H9 (cell line): ENCODE data around the gene CFAP61. TPM values are rescaled to one million over a fixed set of nuclear protein-coding genes. Genes with fewer than 3 reads are reported as not detected.

Experiments
- DNase-seq: peaks from one replicate; pipeline ENCODE4 v3.0.0-alpha.2; 2017
- H2AFZ ChIP-seq: one replicate; pipeline ENCODE4 v1.6.1; 2013; ENCODE audit warnings: mild to moderate bottlenecking, low read length, control low read depth, moderate library complexity
- H2AK5ac ChIP-seq: 2 replicates; pipeline ENCODE4 v1.6.1; 2013; ENCODE audit warnings: low read length, control low read depth, mixed read lengths; ENCODE audit not compliant: insufficient read length
- H2BK120ac ChIP-seq: one replicate; pipeline ENCODE4 v1.6.1; 2013; ENCODE audit warnings: low read depth, mild to moderate bottlenecking, low read length, control low read depth, inconsistent platforms; ENCODE audit not compliant: poor library complexity, severe bottlenecking
- H2BK12ac ChIP-seq: 2 replicates; pipeline ENCODE4 v1.6.1; 2013; ENCODE audit warnings: low read length, control low read depth, mixed read lengths, low read depth; ENCODE audit not compliant: insufficient read length
- H2BK15ac ChIP-seq: 2 replicates; pipeline ENCODE4 v1.6.1; 2013; ENCODE audit warnings: low read depth, low read length, control low read depth
- H2BK20ac ChIP-seq: one replicate; pipeline ENCODE4 v1.6.1; 2013; ENCODE audit warnings: low read depth, mild to moderate bottlenecking, low read length, control low read depth, inconsistent platforms; ENCODE audit not compliant: poor library complexity, severe bottlenecking
- H2BK5ac ChIP-seq: 2 replicates; pipeline ENCODE4 v1.6.1; 2013; ENCODE audit warnings: low read length, control low read depth, mixed read lengths; ENCODE audit not compliant: insufficient read length
- H3K14ac ChIP-seq: 2 replicates; pipeline ENCODE4 v1.6.1; 2013; ENCODE audit warnings: low read length, control low read depth; ENCODE audit not compliant: insufficient read depth
- H3K18ac ChIP-seq: 2 replicates; pipeline ENCODE4 v1.6.1; 2013; ENCODE audit warnings: low read depth, mild to moderate bottlenecking, mixed read lengths, low read length, control low read depth; ENCODE audit not compliant: insufficient read length
- H3K23ac ChIP-seq: 2 replicates; pipeline ENCODE4 v1.6.1; 2013; ENCODE audit warnings: low read length, control low read depth, mixed read lengths, low read depth; ENCODE audit not compliant: insufficient read length
- H3K23me2 ChIP-seq: 2 replicates; pipeline ENCODE4 v1.6.1; 2013; ENCODE audit warnings: low read depth, mild to moderate bottlenecking, mixed read lengths, low read length, control low read depth; ENCODE audit not compliant: insufficient read length, poor library complexity, severe bottlenecking
- H3K27ac ChIP-seq: 2 replicates; pipeline ENCODE4 v1.5.1; 2013; ENCODE audit warnings: low read length, control low read depth, mixed read lengths, low read depth; ENCODE audit not compliant: insufficient read length
- H3K27me3 ChIP-seq: 2 replicates; pipeline ENCODE4 v1.6.1; 2013; ENCODE audit warnings: low read length, control low read depth, inconsistent platforms; ENCODE audit not compliant: insufficient read depth
- H3K4ac ChIP-seq: 2 replicates; pipeline ENCODE4 v1.6.1; 2013; ENCODE audit warnings: low read depth, mild to moderate bottlenecking, control low read depth, inconsistent platforms, low read length, moderate library complexity
- H3K4me1 ChIP-seq: 2 replicates; pipeline ENCODE4 v1.6.1; 2013; ENCODE audit warnings: low read length, control low read depth, inconsistent platforms; ENCODE audit not compliant: insufficient read depth
- H3K4me2 ChIP-seq: 2 replicates; pipeline ENCODE4 v1.6.1; 2013; ENCODE audit warnings: low read length, control low read depth, mixed read lengths; ENCODE audit not compliant: insufficient read length, insufficient read depth
- H3K56ac ChIP-seq: 2 replicates; pipeline ENCODE4 v1.6.1; 2013; ENCODE audit warnings: low read depth, mild to moderate bottlenecking, mixed read lengths, low read length, control low read depth; ENCODE audit not compliant: insufficient read length
- H3K79me1 ChIP-seq: 2 replicates; pipeline ENCODE4 v1.6.1; 2013; ENCODE audit warnings: low read depth, mild to moderate bottlenecking, moderate library complexity, low read length, control low read depth, inconsistent platforms; ENCODE audit not compliant: insufficient read depth, poor library complexity, severe bottlenecking
- H3K79me2 ChIP-seq: 2 replicates; pipeline ENCODE4 v1.6.1; 2013; ENCODE audit warnings: low read length, control low read depth, inconsistent platforms; ENCODE audit not compliant: insufficient read depth
- H3K9ac ChIP-seq: 2 replicates; pipeline ENCODE4 v1.6.1; 2013; ENCODE audit warnings: low read length, control low read depth, mixed read lengths; ENCODE audit not compliant: insufficient read length; ENCODE audit errors: extremely low read depth
- H3K9me3 ChIP-seq: one replicate; pipeline ENCODE4 v1.6.1; 2013; ENCODE audit warnings: low read depth, low read length, inconsistent platforms; ENCODE audit not compliant: control insufficient read depth
- H3T11ph ChIP-seq: one replicate; pipeline ENCODE4 v1.6.1; 2013; ENCODE audit warnings: mild to moderate bottlenecking, low read length, control low read depth, inconsistent platforms
- H4K20me1 ChIP-seq: one replicate; pipeline ENCODE4 v1.6.1; 2013; ENCODE audit not compliant: control insufficient read depth, insufficient read length, insufficient read depth
- H4K5ac ChIP-seq: 2 replicates; pipeline ENCODE4 v1.6.1; 2013; ENCODE audit warnings: low read depth, mild to moderate bottlenecking, mixed read lengths, low read length, control low read depth; ENCODE audit not compliant: insufficient read length
- H4K8ac ChIP-seq: replicated peaks from 2 replicates; pipeline ENCODE4 v1.6.1; 2013; ENCODE audit warnings: low read length, control low read depth, mixed read lengths, low read depth; ENCODE audit not compliant: insufficient read length
- H4K91ac ChIP-seq: 2 replicates; pipeline ENCODE4 v1.6.1; 2013; ENCODE audit warnings: low read depth, mild to moderate bottlenecking, moderate library complexity, mixed read lengths, low read length, control low read depth; ENCODE audit not compliant: insufficient read length
- H3K27ac Mint-ChIP-seq, 3 experiments: 2 replicates in 2 of 3; 3 replicates in 1 of 3; pipeline ENCODE4 v1.8.0; 2020 to 2021; ENCODE audit warnings: mixed read lengths in 3 of 3, mild to moderate bottlenecking in 1 of 3, moderate library complexity in 1 of 3
- H3K27me3 Mint-ChIP-seq: 2 replicates; pipeline ENCODE4 v1.8.0; 2021; ENCODE audit warnings: low read depth, mild to moderate bottlenecking, moderate library complexity, mixed read lengths
- H3K36me3 Mint-ChIP-seq, 3 experiments: 2 replicates in 2 of 3; 3 replicates in 1 of 3; pipeline ENCODE4 v1.8.0; 2020 to 2021; ENCODE audit warnings: low read depth in 3 of 3, mixed read lengths in 3 of 3; ENCODE audit not compliant: insufficient read depth in 1 of 3
- H3K4me1 Mint-ChIP-seq, 2 experiments: 2 replicates each; pipeline ENCODE4 v1.8.0; 2020; ENCODE audit warnings: mixed read lengths in 2 of 2
- H3K4me3 Mint-ChIP-seq, 2 experiments: 2 replicates in 1 of 2; 3 replicates in 1 of 2; pipeline ENCODE4 v1.8.0; 2020 to 2021; ENCODE audit warnings: mild to moderate bottlenecking in 2 of 2, mixed read lengths in 2 of 2, moderate library complexity in 1 of 2
- H3K9me3 Mint-ChIP-seq, 2 experiments: 2 replicates in 1 of 2; 3 replicates in 1 of 2; pipeline ENCODE4 v1.8.0; 2020; ENCODE audit warnings: mild to moderate bottlenecking in 2 of 2, mixed read lengths in 2 of 2, moderate library complexity in 1 of 2
- WGBS: extraction: QIAGEN DNeasy Blood & Tissue Kit; methylation state at CpG from one replicate; pipeline ENCODE4 v1.1.7; 2013; ENCODE audit warnings: missing lambda C conversion rate, low lambda C conversion rate, mixed read lengths; ENCODE audit not compliant: insufficient read length; ENCODE audit errors: extremely low coverage; 5-methylcytosine and 5-hydroxymethylcytosine counted together
- total RNA-seq: library from RNA; stranded (reverse); gene quantifications from 2 replicates; pipeline ENCODE4 v1.2.1, GENCODE V29; 2021
- TF ChIP-seq, protein P1 (sequence below): fragments of 200-600 bp; sonication (generic); conservative IDR thresholded peaks from 3 replicates; pipeline ENCODE4 v1.8.0; 2021; ENCODE audit warnings: antibody characterized with exemption, mild to moderate bottlenecking

CFAP61 gene
- total RNA-seq, 1 experiment from 2014 or later = 0.44 TPM

DNA sequence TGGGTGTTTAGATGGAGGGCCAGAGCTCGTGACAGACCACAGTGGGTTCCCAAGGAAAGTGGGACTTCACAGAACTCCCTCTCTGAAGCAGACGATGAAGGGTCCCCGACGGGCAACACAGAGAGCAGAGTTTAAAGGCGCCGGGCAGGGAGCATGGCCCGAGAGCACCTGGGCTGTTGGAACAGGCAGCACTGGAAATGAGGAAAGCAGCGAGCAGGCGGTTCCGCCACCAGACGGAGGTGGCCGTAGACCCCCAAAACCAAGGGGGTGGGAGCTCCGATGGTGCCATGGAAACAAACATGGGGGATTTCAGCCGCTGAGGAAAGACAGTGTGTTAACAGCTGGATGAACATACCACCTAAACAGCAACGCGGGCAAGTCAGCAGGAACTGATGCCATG is 288.1 kb downstream of the CFAP61 start:
- no peak overlapping the region for H3K23ac ChIP-seq
- no peak overlapping the region for H3K4me2 ChIP-seq
- Mint-ChIP-seq H3K36me3 (no peaks in the 10 kb centered on the region), H3K9me3 (peaks cover 7 to 9% of the 10 kb centered on the region in 2 experiments; a peak in 3 of 5 replicates), H3K27ac (no peak overlapping the region; a peak in 1 of 7 replicates), H3K27me3 (peaks cover 2% of the 10 kb centered on the region), H3K4me1 (no peaks in the 10 kb centered on the region), H3K4me3 (no peak overlapping the region)
- no peak overlapping the region for H3K18ac ChIP-seq
- H4K20me1 ChIP-seq = no peaks in the 10 kb centered on the region
- no peak overlapping the region for H2BK15ac ChIP-seq
- H3T11ph ChIP-seq = no peak overlapping the region
- H2BK5ac ChIP-seq = no peak overlapping the region
- H3K79me2 ChIP-seq = no peaks in the 10 kb centered on the region
- no peak overlapping the region for H3K4ac ChIP-seq
- H2BK20ac ChIP-seq = no peak overlapping the region
- no peak overlapping the region for H2BK12ac ChIP-seq
- H4K8ac ChIP-seq = no peak overlapping the region
- no peak for DNase-seq
- H3K4me1 ChIP-seq = no peaks in the 10 kb centered on the region
- no peaks in the 10 kb centered on the region for H3K27me3 ChIP-seq
- H4K5ac ChIP-seq = no peak overlapping the region
- TF ChIP-seq, protein P1, sequence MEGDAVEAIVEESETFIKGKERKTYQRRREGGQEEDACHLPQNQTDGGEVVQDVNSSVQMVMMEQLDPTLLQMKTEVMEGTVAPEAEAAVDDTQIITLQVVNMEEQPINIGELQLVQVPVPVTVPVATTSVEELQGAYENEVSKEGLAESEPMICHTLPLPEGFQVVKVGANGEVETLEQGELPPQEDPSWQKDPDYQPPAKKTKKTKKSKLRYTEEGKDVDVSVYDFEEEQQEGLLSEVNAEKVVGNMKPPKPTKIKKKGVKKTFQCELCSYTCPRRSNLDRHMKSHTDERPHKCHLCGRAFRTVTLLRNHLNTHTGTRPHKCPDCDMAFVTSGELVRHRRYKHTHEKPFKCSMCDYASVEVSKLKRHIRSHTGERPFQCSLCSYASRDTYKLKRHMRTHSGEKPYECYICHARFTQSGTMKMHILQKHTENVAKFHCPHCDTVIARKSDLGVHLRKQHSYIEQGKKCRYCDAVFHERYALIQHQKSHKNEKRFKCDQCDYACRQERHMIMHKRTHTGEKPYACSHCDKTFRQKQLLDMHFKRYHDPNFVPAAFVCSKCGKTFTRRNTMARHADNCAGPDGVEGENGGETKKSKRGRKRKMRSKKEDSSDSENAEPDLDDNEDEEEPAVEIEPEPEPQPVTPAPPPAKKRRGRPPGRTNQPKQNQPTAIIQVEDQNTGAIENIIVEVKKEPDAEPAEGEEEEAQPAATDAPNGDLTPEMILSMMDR = no peak
- no peak overlapping the region for H4K91ac ChIP-seq
- H3K9me3 ChIP-seq = no peaks in the 10 kb centered on the region
- no peak overlapping the region for H3K27ac ChIP-seq
- no peak overlapping the region for H3K14ac ChIP-seq
- H2AK5ac ChIP-seq = no peak overlapping the region
- WGBS = no CpG with 5 or more reads among the region's 16 CpGs
- no peaks in the 10 kb centered on the region for H3K23me2 ChIP-seq
- no peaks in the 10 kb centered on the region for H3K79me1 ChIP-seq
- no peak overlapping the region for H3K56ac ChIP-seq
- no peak overlapping the region for H2AFZ ChIP-seq
- no peak overlapping the region for H3K9ac ChIP-seq
- H2BK120ac ChIP-seq = no peak overlapping the region
